HG03378 (cell line): ENCODE measurements around the gene ZNF273.

Experiments used
- ATAC-seq: cut with Tn5 transposase; IDR thresholded peaks from one replicate; pipeline ENCODE4 v1.9.1; 2021; ENCODE audit warnings: mild to moderate bottlenecking, moderate library complexity; ENCODE audit not compliant: unreplicated experiment

The ZNF273 gene

GRCh38 chr7:64876792-64877713 lies 26.0 kb upstream of the ZNF273 start:
- ATAC-seq: no peak

- no peak for ATAC-seq
Measured at GRCh38 chr7:64877714-64878610, 25.1 kb upstream of the ZNF273 start.

GRCh38 chr7:64878684-64879083 lies 24.4 kb upstream of the ZNF273 start:
- no peak for ATAC-seq

DNA sequence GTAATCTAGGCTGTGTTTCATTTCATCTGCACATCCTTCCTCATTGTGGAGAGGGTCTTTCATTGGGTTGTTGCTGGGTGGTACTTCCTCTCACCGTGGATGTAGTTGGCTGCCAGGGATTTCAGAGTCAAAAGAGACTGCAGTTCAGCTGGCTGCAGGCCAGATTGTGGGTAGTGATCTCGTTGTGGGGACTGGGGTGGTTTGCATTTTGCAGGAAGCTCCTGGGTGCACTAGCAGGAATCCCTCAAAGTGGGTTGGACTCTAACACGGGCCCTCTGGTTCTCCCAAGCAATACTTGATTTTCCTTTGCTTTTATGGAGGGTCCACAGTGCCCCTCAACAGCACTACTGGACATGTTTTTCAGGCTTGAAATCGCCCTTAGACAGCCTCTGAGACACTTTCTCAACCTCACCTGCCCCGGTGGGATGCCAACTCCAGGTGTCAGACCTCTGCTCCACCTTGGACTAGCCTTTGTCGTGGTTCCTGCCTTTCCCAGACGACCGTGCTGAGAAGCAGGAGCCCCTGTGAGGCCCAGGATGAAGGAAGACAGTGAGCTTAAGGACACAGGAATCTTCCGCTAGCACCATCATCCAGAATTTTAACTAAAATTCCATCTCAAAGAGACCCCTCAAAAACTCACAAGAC lies 23.9 kb upstream of the ZNF273 start:
- no peak for ATAC-seq

DNA sequence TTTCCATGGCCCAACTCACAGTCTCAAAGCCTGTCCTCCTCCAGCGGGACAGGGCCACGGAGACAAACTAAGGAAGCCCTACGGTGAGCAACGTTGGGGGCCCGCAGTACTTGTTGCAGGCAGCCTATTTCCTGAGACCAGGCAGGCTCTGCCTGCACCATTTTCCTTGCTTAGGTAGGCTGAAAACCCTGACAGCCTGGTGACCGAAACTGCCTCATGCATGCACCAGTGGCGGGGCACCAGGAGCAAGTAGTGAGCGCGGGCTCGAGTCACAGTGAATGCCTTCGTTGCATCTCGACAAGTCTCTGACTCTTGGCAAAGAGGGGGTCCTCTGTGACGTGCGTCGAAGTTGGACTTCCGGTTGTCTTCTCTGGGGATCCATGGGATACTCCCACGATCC lies 23.3 kb upstream of the ZNF273 start:
- ATAC-seq: no peak

GRCh38 chr7:64880322-64881297 lies 22.5 kb upstream of the ZNF273 start:
- ATAC-seq: no peak

GRCh38 chr7:64881461-64882287 lies 21.4 kb upstream of the ZNF273 start:
- ATAC-seq: no peak

DNA sequence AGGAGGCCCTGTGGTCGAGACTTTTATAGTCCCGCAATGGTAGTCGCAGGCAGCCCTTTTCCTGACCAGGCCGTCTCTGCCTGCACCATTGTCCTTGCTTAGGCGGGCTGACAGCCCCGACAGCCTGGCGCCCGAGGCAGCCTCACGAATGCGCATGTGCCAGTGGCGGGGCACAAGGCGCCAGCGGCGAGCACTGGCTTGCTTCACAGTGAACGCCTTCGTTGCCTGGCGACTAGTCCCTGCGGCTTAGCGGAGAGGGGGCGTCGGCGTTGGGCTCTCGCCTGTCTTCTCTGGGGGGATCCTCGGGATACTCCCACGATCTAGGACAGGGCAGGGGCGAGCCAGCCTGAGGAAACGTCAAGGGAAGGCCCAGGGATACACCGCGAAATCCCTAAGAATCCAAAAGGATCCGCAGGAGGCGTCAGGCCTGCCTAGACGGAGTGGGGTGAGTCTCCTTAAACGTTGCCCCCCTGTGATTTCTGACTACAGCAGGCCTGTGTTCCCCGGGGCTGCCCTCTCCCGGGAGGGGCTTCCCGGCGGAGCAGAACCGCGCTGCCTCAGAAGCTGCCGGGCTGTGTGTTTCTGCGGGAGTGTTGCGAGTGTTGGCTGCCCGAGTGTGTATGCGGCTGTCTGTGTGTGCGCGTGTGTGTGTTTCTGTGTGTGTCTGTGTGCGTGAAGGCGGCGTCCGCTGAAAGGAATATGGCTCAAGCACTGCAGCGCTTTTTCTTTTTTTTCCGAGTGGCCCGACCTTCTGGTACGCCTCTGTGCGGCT lies 20.5 kb upstream of the ZNF273 start:
- no peak for ATAC-seq

GRCh38 chr7:64883113-64883905 lies 19.8 kb upstream of the ZNF273 start:
- no peak for ATAC-seq

DNA sequence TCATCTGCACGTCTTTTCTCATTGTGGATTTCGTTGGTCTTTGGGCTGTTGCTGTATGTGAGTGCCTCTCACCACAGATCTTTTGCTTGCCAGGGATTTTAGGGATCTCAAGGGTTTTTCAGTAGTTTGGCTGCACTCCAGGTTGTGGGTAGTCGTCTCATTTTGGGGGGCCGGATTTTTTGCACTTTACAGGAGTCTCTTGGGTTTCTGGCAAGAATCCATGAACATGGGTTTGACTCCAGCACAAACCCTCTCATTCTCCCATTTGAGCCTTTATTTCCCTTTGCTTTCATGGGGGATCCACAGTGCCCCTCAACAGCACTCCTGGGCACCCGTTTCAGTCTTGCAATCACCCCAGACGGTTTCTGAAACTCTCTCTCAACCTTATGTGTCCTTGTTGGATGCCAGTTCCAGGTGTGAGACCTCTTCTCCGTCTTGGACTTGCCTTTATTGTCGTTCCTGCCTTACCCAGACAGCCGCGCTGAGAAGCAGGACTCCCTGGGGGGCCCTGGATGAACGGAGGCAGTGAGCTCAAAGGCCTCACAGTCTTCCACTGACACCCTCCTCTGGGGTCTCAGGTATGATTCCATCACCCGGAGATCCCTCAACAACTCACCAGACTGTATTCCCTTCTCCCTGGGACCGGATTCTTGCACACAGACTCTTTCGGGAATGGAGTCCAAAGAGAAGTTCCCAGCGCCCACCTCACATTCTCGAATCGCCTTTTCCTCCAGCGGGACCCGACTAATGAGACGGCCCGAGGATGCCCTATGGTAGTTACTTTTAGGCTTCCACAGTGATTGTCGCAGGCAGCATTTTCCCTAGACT lies 18.8 kb upstream of the ZNF273 start:
- ATAC-seq: no peak

DNA sequence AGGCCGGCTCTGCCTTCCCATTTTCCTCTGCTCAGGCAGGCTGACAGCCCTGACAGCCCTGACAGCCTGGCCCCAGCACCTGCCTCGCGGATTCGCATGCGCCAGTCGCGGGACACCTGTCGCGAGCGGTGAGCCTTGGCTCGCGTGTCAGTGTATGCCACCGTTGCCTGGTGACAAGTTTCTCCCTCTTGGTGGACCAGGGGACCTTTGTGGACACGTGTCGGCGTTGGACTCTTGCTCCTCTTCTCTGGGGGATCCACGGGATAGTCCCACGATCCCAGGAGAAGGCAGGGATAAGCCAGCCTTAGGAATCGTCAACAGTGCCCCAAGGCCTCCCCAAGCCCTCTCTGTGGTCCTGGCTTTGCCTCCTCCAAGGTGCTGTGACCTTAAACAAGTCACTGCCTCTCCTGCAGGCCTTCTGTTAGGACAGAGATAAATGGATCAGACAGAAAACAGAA lies 18.1 kb upstream of the ZNF273 start:
- ATAC-seq: no peak

- ATAC-seq: no peak
Measured at GRCh38 chr7:64885520-64886240, 17.4 kb upstream of the ZNF273 start.

GRCh38 chr7:64886956-64887545 lies 16.0 kb upstream of the ZNF273 start:
- ATAC-seq: no peak

GRCh38 chr7:64887756-64888508 lies 15.1 kb upstream of the ZNF273 start:
- ATAC-seq: no peak

GRCh38 chr7:64888561-64888900 lies 14.5 kb upstream of the ZNF273 start:
- no peak for ATAC-seq
